ENCODE data around the gene MAPK8IP2.
A peak's percentile ranks its signal among the peaks of the same experiment; 100 is the strongest.
"Not testable (repeated sequence)": the region's sequence is repeated elsewhere in the genome, so short reads cannot be mapped to it uniquely, and the experiment has no call there.

The MAPK8IP2 gene

DNA sequence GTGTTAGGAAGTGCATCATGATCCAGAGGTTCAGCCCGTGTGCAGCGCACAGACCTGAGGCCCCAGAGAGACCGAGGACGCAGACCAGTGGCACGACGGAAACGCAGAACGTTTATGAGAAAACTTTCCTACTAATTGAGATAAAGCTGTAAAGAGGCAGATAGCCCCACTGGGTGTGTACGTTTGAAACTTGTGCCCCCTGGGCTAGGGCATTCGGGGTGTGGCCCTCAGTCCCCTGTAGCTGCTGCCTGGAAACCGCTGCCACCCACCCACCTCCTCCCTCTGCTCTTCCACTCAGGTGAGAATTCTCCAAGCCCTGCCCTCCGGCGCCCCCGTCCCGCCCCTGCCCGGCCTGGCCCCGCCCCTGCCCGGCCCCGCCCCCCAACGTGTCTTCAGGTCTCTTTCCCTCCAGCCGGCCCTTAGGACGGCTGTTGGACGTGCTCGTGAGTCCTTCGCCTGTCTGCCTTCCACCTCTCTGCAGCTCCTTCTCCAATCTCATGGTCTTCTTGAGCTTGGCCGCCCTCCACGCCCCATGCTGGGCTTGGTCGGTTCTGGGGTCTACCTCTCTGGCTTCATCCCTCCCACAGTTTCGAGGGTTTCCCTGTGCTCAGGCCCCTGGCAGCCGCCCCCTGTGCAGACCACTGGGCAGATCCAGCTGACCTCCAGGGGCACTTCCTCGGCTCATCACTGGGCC is 12.1 kb downstream of the MAPK8IP2 start:
- no peak for DNase-seq (ENCODE audit: low spot score)

- no peak for DNase-seq (ENCODE audit: low spot score)
Observed at GRCh38 chr22:50613291-50613981, 12.8 kb downstream of the MAPK8IP2 start.

GRCh38 chr22:50614296-50614695 is 13.7 kb downstream of the MAPK8IP2 start:
- not testable (repeated sequence) for DNase-seq (ENCODE audit: low spot score)

- no peak for DNase-seq (ENCODE audit: low spot score)
Observed at GRCh38 chr22:50620593-50621355, 20.2 kb downstream of the MAPK8IP2 start.

DNA sequence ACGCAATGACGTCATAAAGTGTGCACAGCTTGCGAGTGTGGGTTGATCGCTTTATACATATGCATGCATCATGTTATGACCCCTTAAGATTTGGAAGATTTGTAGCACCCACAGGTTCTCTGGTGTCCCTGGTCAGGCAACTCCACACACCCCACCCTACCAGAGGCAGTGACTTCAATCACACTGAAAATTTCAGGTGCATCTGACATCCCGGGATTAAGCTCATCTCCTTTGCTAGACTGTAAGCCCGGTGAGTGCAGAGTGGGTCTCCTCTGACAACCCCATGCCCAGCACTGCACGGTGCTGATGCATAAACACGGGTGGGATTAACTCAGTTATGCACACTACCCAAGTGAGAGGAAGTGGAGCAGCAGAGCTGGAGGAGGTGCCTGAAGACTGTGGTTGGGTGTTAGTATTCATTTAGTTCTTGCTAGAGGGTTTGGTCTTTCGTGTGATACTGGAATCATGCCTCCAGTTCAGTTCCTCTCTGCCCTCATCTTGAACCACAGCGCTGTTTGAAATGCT is 20.8 kb downstream of the MAPK8IP2 start:
- DNase-seq (ENCODE audit: low spot score), result peak; percentile 25

DNA sequence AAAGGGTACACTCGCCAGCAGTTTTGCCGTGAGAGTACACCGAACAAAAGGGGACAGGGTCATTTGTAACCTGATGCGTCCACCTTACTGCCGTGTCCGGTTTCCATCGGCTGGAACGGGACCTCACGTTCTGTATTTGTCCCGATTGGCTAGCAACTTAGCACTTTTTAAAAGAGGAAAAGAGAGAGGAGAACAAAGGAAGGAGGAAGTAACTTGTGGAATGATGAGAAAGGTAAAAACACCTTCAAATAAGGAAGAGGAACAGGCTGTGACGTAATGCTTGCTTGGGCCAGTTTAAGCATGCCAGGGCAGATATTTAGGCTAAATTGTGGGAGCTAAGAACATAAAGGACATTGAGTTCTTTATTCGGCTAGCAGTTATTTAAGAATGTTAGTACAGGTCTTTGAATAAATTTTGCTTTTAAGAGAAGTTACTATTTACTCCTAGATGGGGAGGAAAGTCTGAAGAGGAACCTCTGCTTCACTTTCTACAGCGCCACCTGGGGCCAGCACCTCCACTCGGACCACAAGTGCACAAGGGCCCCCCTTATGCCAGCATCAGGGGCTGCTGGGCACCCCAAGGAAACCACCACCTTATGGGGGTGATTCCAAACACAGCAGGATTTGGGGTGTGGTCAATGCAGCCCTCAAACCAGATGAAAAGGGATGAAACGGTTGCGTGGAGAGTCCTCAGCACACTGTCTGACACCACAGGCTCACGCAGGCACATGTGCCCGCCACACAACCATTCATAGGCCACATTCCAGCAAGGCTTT is 21.5 kb downstream of the MAPK8IP2 start:
- DNase-seq (ENCODE audit: low spot score), result peak; percentile 58

DNA sequence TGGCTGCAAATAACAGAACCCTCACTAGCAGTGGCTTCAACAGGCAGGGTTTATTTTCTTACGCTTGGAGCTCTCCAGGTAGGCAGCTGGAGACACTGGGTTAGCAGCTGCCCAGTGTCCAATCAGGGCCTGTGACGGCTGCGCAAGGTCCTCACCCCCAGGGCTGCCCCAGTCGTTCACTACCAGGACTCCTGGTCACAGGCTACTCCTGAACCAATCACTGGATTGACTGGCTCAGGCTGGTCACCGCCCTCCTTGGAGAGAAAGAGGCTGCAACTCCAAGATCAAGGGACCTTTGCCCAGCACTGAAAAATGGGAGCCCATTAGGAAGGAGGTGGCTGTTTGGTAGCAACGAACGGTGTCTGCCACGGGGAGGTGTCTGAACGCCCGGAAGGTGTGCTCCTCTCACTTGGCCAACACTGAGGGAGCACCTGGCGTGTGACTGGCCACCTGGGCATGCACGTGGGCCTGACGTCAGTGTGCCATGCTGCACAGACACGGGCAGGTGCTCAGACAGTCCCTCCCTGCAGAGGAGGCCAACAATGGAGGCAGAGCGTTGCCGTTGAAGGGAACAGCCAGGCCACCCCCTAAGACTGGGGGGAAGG is 22.2 kb downstream of the MAPK8IP2 start:
- DNase-seq (ENCODE audit: low spot score), result peak; percentile 62

DNA sequence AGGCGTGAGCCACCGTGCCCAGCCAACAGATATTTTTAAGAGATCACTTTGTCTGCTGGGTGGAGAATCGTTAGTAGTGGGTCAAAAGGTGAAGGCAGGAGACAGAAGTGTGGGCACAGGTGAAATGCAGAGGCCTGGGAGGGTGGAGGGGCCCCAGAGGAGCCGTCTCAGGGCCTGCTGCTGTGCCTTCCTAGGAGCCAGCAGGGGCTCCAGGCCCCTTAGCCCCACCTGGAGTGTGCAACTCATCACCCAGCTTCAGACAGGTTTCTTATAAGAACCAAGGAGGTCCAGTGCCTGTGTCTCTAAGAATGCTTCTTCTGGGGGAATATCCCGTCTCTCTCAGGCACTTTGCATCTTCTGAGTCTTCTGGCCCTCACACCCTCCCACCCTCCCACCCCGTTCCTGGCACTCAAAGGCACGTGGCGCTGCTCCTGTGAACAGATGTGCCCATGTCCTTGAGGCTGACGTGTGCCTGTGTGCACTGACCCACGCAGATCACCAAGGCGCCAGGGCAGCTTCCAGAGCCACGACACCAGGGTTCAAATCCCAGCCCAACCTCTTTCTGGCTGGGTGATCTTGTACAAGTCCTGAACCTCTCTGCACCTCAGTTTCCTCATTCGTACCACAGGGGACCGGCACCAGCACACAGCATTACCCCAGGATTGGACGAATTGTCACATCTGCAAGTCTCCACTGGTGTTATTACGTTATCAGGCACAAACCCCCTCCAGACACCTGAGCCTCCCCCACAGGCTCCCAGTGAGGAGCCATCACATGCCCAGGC is 23.9 kb downstream of the MAPK8IP2 start:
- no peak for DNase-seq (ENCODE audit: low spot score)

DNA sequence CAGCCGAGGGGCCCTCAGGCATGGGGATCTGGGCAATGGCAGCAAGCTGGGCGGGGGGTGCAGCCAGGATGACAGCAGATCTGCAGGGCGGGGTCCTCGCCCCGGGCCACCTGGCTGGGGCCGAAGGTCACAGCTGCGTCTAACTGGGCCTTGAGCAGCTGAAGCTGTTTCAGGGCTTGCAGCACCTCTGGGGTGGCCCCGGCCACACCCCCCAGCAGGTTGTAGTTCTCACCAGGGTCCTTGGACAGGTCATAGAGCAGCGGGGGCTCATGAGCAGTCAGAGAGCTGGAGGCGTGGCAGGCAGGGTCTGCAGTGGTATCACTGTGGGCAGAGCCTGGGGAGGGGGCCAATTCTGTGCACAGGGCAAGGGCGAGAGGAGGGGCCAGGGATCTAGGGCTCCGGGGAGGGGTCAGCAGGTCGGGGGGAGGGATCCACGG is 24.6 kb downstream of the MAPK8IP2 start:
- DNase-seq (ENCODE audit: low spot score), result no peak

DNA sequence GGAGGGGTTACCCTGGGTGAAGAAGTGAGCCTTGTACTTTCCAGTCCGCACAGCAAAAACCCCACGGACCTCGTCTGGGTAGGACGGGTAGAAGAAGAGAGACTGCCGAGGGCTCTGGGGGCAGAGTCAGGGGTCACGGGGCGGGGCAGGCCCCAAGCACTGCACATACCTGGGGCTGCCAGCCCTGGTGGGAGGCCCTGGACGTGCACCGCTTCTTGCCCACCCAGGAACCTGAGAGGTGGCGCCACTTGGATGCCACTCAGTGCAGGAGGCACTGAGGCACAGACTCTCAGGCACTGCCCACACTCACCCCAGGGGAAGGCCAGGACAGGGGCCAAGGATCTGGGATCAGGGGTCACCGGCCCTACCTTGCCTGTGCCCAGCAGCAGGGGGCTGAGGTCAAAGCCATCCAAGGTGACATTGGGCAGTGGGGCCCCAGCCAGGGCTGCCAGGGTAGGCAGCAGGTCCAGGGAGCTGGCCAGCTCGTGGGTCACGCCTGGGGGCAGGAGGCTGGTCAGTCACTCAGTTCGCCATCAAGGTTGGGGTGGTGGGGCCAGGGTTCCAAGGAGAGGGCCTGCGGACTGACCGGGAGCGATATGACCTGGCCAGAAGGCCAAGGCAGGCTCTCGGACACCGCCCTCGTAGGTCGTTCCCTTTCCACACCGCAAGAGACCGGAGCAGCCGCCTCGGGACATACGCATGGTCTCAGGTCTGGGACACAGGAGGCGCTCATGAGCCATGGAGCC is 25.1 kb downstream of the MAPK8IP2 start:
- DNase-seq (ENCODE audit: low spot score), result no peak

DNA sequence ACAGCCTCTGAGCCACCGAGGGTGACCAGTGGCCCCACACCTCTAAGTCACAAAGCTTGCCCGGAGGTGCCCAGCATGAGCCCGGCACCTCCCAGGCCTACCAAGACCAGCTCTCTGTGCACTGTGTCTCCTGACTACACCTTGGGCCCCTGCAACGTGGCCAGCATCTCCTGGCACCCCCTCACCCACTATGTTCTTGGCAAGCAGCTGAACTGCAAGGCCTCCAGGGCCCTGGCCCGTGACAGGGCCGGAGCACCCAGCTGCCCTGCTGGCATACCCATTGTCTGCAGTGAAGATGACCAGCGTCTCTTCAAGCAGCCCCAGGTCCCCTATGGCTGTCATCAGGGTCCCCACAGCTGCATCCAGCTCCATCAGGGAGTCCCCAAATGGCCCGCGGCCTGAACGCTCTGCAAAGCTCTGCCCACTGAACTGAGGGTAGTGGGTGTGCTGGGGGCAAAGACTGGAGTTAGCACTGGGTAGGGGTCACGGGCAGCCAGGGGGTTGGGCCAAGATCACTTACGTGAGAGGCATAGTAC is 25.8 kb downstream of the MAPK8IP2 start:
- DNase-seq (ENCODE audit: low spot score), result no peak

GRCh38 chr22:50626850-50627641 is 26.5 kb downstream of the MAPK8IP2 start:
- DNase-seq (ENCODE audit: low spot score), result no peak

GRCh38 chr22:50627642-50628542 is 27.3 kb downstream of the MAPK8IP2 start, which contains the start of gene ARSA:
Gene ARSA (minus strand): TSS chr22:50628152. CDS start chr22:50627779, 373 bp downstream.
- DNase-seq (ENCODE audit: low spot score), result peak; percentile 89

GRCh38 chr22:50628543-50629134 is 28.0 kb downstream of the MAPK8IP2 start:
- no peak for DNase-seq (ENCODE audit: low spot score)

DNA sequence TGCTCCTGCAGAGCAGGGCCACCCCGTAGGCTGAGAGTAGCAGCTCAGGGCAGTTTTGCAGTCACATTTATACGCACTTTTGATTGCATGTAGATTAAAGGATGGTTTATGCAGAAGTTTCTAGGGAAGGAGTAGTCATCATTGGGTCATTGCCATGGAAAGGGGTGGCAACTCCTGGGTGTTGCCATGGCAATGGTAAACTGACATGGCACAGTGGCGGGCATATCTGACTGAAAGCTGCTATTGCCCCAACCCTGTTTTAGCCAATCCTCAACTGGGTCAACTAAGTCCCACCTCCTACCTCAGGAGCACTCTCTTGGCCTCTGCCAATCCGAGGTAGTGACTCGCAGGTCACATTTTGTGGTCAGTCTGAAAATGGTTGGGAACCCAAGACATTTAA is 29.8 kb downstream of the MAPK8IP2 start:
- peak; percentile 42 for DNase-seq (ENCODE audit: low spot score)

DNA sequence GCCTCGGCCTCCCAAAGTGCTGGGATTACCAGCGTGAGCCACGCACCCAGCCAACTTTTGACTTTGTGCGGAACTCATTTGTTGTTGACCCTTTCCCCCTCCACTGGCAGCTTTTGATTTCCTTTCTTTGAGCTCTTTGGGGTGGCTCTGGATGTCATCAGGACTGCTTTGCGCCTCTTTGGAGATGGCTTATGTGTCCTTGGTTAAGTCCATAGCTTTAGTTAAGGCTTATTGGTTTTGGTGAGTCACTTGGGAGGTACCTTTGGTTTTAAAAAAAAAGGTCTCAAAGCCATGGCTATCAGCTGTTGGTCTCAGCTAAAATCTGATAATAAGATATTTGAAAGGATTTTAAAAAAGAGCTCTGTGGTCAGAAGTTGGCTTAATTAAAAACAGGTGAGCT is 32.5 kb downstream of the MAPK8IP2 start:
- DNase-seq (ENCODE audit: low spot score), result no peak

DNA sequence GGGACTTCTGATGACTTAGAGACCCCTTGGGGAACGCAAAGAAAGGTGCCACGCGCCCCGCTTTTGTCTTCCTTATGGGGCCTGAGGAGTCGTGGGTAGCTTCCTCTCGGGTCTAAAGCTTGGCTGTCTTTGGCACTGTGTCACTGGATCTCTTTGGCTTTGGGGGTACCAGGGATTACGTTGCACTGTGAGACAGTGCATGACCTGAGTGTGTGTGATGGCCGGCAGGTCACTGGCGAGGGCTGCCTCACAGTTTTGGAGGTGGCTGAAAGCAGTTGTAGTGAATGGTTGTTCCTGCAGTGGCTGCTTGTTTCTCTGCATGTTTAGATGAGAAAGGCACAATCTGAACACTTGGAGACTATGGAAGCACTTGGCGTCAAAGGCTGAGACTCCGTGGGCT is 33.2 kb downstream of the MAPK8IP2 start:
- no peak for DNase-seq (ENCODE audit: low spot score)

Measured in kidney tubule cell (primary cell).